Measurements from ENCODE around the gene SHROOM4. TPM values are rescaled to one million over a fixed set of nuclear protein-coding genes. Genes with fewer than 3 reads are reported as not detected.
A peak's percentile ranks its signal among the peaks of the same experiment; 100 is the strongest.

Gene SHROOM4
- total and polyA plus RNA-seq, 2 experiments from 2014 or later: 1.9 to 8.5 TPM

- TF ChIP-seq ETS1 (IDR thresholded peaks at IDR 0.05): peak; percentile 61; the same call in 1 of the 2 replicates
- TF ChIP-seq ZNF114 (CRISPR knock-in tag; IDR thresholded peaks at IDR 0.05): no peak
These were observed 219.2 kb downstream of the SHROOM4 start (continued) for GRCh38 chrX:50594788-50595187.

- no peak overlapping the region for H3K4me2 ChIP-seq
- H3K36me3 ChIP-seq (ENCODE audit: insufficient read depth): no peaks in the 10 kb centered on the region
- H3K4me1 ChIP-seq (ENCODE audit: insufficient read depth): peaks cover 2% of the 10 kb centered on the region; the same call in 1 of the 2 replicates
- no peak overlapping the region for H2AFZ ChIP-seq
- peaks cover 2% of the 10 kb centered on the region; the same call in 2 of the 3 replicates for H3K4me1 Mint-ChIP-seq
- no peaks in the 10 kb centered on the region for H4K20me1 ChIP-seq (replicated peaks; ENCODE audit: insufficient read depth)
- peaks cover 22% of the 10 kb centered on the region for H3K27me3 ChIP-seq (ENCODE audit: insufficient read depth)
- H3K9me3 Mint-ChIP-seq: peaks cover 10% of the 10 kb centered on the region; the same call in 2 of the 3 replicates
- peaks cover 3% of the 10 kb centered on the region for H3K27me3 Mint-ChIP-seq (ENCODE audit: insufficient read depth, low read depth, poor library complexity)
- H3K9me2 ChIP-seq (ENCODE audit: insufficient read depth): no peaks in the 10 kb centered on the region
- H3K27ac Mint-ChIP-seq: no peak overlapping the region
- H3F3A ChIP-seq (replicated peaks; ENCODE audit: low read depth): no peaks in the 10 kb centered on the region
- no peak overlapping the region for H3K4me3 ChIP-seq
- no peaks in the 10 kb centered on the region for H3K79me2 ChIP-seq (replicated peaks; ENCODE audit: insufficient read depth)
- H3K27ac ChIP-seq (ENCODE audit: low read depth): no peak overlapping the region
- ATAC-seq: no peak
- H3K36me3 Mint-ChIP-seq (ENCODE audit: low read depth): peaks cover 18% of the 10 kb centered on the region; the same call in 2 of the 3 replicates
- no peak for DNase-seq (ENCODE audit: low spot score)
- no peak overlapping the region for H3K4me3 Mint-ChIP-seq
- no peak for TF ChIP-seq ETS1 (IDR thresholded peaks at IDR 0.05)
- TF ChIP-seq CREB1 (CRISPR knock-in tag; IDR thresholded peaks at IDR 0.05; ENCODE audit: low read depth): no peak
- no peak for TF ChIP-seq EZH2 (IDR thresholded peaks at IDR 0.05; ENCODE audit: low read depth, unreplicated experiment)
- no peak for TF ChIP-seq STAT1 (IDR thresholded peaks at IDR 0.05; ENCODE audit: unreplicated experiment)
- TF ChIP-seq CTCF (conservative IDR thresholded peaks at IDR 0.05; ENCODE audit: low read depth in 2 of 2): no peak
- no peak for TF ChIP-seq ZNF114 (CRISPR knock-in tag; IDR thresholded peaks at IDR 0.05)
- TF ChIP-seq JUNB (IDR thresholded peaks at IDR 0.05; ENCODE audit: unreplicated experiment): no peak
- TF ChIP-seq ZNF331 (CRISPR knock-in tag; IDR thresholded peaks at IDR 0.05; ENCODE audit: low read depth): no peak
- no peak for TF ChIP-seq REST (IDR thresholded peaks at IDR 0.05; ENCODE audit: unreplicated experiment)
- TF ChIP-seq EZH2phosphoT487 (IDR thresholded peaks at IDR 0.05; ENCODE audit: unreplicated experiment): no peak
- TF ChIP-seq NANOG (IDR thresholded peaks at IDR 0.05; ENCODE audit: borderline replicate concordance): no peak
These were observed 227.0 kb downstream of the SHROOM4 start for GRCh38 chrX:50586980-50587379.
